GM18858 (cell line): ENCODE results near the gene RAB40C.

Source experiments
- ATAC-seq: cut with Tn5 transposase; IDR thresholded peaks from one replicate; pipeline ENCODE4 v1.9.1; 2021; ENCODE audit not compliant: unreplicated experiment

The RAB40C gene

GRCh38 chr16:666572-666971, 76.7 kb downstream of the RAB40C start:
- ATAC-seq = no peak

GRCh38 chr16:667113-667779, 77.4 kb downstream of the RAB40C start:
- no peak for ATAC-seq

GRCh38 chr16:667780-668518, 78.1 kb downstream of the RAB40C start, which contains the start of gene RHOT2:
Gene RHOT2 (plus strand): TSS chr16:668132. CDS start chr16:668200, 68 bp downstream.
- peak; percentile 71 for ATAC-seq

- no peak for ATAC-seq
Observed at GRCh38 chr16:668519-669171, 78.8 kb downstream of the RAB40C start.

GRCh38 chr16:669666-670065, 79.8 kb downstream of the RAB40C start:
- ATAC-seq = no peak

- no peak for ATAC-seq
Observed at GRCh38 chr16:670485-671352, 80.9 kb downstream of the RAB40C start.

GRCh38 chr16:671353-672131, 81.7 kb downstream of the RAB40C start:
- ATAC-seq = no peak

- ATAC-seq = no peak
Observed at GRCh38 chr16:672371-672770, 82.5 kb downstream of the RAB40C start.

GRCh38 chr16:672851-673250, 83.0 kb downstream of the RAB40C start:
- ATAC-seq = no peak

- no peak for ATAC-seq
Observed at GRCh38 chr16:673399-673991, 83.6 kb downstream of the RAB40C start.

- ATAC-seq = no peak
Observed at GRCh38 chr16:674214-674881, 84.5 kb downstream of the RAB40C start.

GRCh38 chr16:674968-675883, 85.4 kb downstream of the RAB40C start, which contains the start of gene RHBDL1:
Gene RHBDL1 (plus strand): TSS chr16:675671. CDS start chr16:675791, 120 bp downstream.
- ATAC-seq = no peak

- no peak for ATAC-seq
Observed at GRCh38 chr16:675884-676564, 86.2 kb downstream of the RAB40C start.

GRCh38 chr16:676565-676902, 86.7 kb downstream of the RAB40C start:
- ATAC-seq = no peak

- ATAC-seq = no peak
Observed at GRCh38 chr16:676913-677312, 87.0 kb downstream of the RAB40C start.

- no peak for ATAC-seq
Observed at GRCh38 chr16:677316-678190, 87.7 kb downstream of the RAB40C start.
